GM23338 (cell line): ENCODE data around the gene EYA2. TPM values are rescaled to one million over a fixed set of nuclear protein-coding genes. Genes with fewer than 3 reads are reported as not detected.

Experiments
- ATAC-seq: fragments of 200-7000 bp; cut with Tn5 transposase; 3 replicates; pipeline ENCODE4 v1.9.1; 2020
- DNase-seq: peaks from one replicate; pipeline ENCODE4 v3.0.0-alpha.2; 2015; ENCODE audit warnings: low spot score
- H2AFZ ChIP-seq: fragments of 200-600 bp; sonication (generic); 2 replicates; pipeline ENCODE4 v1.8.0; 2016; ENCODE audit warnings: antibody characterized with exemption, mild to moderate bottlenecking, moderate library complexity
- H3F3A ChIP-seq: fragments of 200-600 bp; sonication (generic); replicated peaks from 2 replicates; pipeline ENCODE4 v1.8.0; 2017; ENCODE audit warnings: antibody characterized with exemption, mixed run types, low read depth
- H3K27ac ChIP-seq: fragments of 200-600 bp; sonication (generic); 2 replicates; pipeline ENCODE4 v1.6.1; 2016; ENCODE audit warnings: low read depth
- H3K27me3 ChIP-seq: fragments of 200-600 bp; sonication (generic); 2 replicates; pipeline ENCODE4 v1.8.0; 2016; ENCODE audit warnings: mild to moderate bottlenecking, mixed run types, moderate library complexity; ENCODE audit not compliant: insufficient read depth
- H3K36me3 ChIP-seq: fragments of 200-600 bp; sonication (generic); 2 replicates; pipeline ENCODE4 v1.8.0; 2016; ENCODE audit warnings: mild to moderate bottlenecking; ENCODE audit not compliant: insufficient read depth
- H3K4me1 ChIP-seq: fragments of 200-600 bp; sonication (generic); 2 replicates; pipeline ENCODE4 v1.8.0; 2016; ENCODE audit warnings: mild to moderate bottlenecking, moderate library complexity; ENCODE audit not compliant: insufficient read depth
- H3K4me2 ChIP-seq: fragments of 200-600 bp; sonication (generic); 2 replicates; pipeline ENCODE4 v1.7.1; 2017; ENCODE audit warnings: mixed run types
- H3K4me3 ChIP-seq: fragments of 200-600 bp; sonication (generic); 2 replicates; pipeline ENCODE4 v1.6.1; 2016; ENCODE audit warnings: mixed run types
- H3K79me2 ChIP-seq: fragments of 200-600 bp; sonication (generic); replicated peaks from 2 replicates; pipeline ENCODE4 v1.8.0; 2017; ENCODE audit warnings: mild to moderate bottlenecking; ENCODE audit not compliant: insufficient read depth
- H3K9me2 ChIP-seq: fragments of 200-600 bp; sonication (generic); 2 replicates; pipeline ENCODE4 v1.8.0; 2017; ENCODE audit not compliant: insufficient read depth
- H4K20me1 ChIP-seq: fragments of 200-600 bp; sonication (generic); replicated peaks from 2 replicates; pipeline ENCODE4 v1.8.0; 2017; ENCODE audit warnings: mild to moderate bottlenecking; ENCODE audit not compliant: insufficient read depth
- H3K27ac Mint-ChIP-seq: 2 replicates; pipeline ENCODE4 v1.8.0; 2020; ENCODE audit warnings: inconsistent platforms, mild to moderate bottlenecking, moderate library complexity, mixed read lengths
- H3K27me3 Mint-ChIP-seq: 3 replicates; pipeline ENCODE4 v1.8.0; 2022; ENCODE audit warnings: low read depth, mild to moderate bottlenecking, moderate library complexity, mixed read lengths, inconsistent platforms; ENCODE audit not compliant: insufficient read depth, poor library complexity
- H3K36me3 Mint-ChIP-seq: 3 replicates; pipeline ENCODE4 v1.8.0; 2021; ENCODE audit warnings: low read depth, mild to moderate bottlenecking, inconsistent platforms, moderate library complexity, mixed read lengths
- H3K4me1 Mint-ChIP-seq: 3 replicates; pipeline ENCODE4 v1.8.0; 2020; ENCODE audit warnings: mild to moderate bottlenecking, inconsistent platforms, mixed read lengths
- H3K4me3 Mint-ChIP-seq: 3 replicates; pipeline ENCODE4 v1.8.0; 2021; ENCODE audit warnings: moderate library complexity, mild to moderate bottlenecking, inconsistent platforms, mixed read lengths
- H3K9me3 Mint-ChIP-seq: 3 replicates; pipeline ENCODE4 v1.8.0; 2020; ENCODE audit warnings: moderate library complexity, mild to moderate bottlenecking, inconsistent platforms, mixed read lengths
- CREB1 ChIP-seq: fragments of 250-450 bp; sonication (Bioruptor Pico); IDR thresholded peaks from 2 replicates; pipeline ENCODE4 v1.5.0; 2020; ENCODE audit warnings: low read depth, mild to moderate bottlenecking, moderate library complexity
- EZH2 ChIP-seq: fragments of 200-600 bp; sonication (generic); IDR thresholded peaks from one replicate; pipeline ENCODE4 v1.8.0; 2017; ENCODE audit warnings: antibody characterized with exemption, mild to moderate bottlenecking, low read depth; ENCODE audit not compliant: unreplicated experiment
- EZH2phosphoT487 ChIP-seq: fragments of 200-600 bp; sonication (generic); IDR thresholded peaks from one replicate; pipeline ENCODE4 v1.8.1; 2018; ENCODE audit warnings: antibody characterized with exemption; ENCODE audit not compliant: unreplicated experiment
- JUNB ChIP-seq: IDR thresholded peaks from one replicate; pipeline ENCODE4 v1.6.1; 2016; ENCODE audit warnings: antibody characterized with exemption; ENCODE audit not compliant: unreplicated experiment
- NANOG ChIP-seq: IDR thresholded peaks from 2 replicates; pipeline ENCODE4 v1.6.1; 2016; ENCODE audit warnings: antibody characterized with exemption, borderline replicate concordance
- POLR2AphosphoS5 ChIP-seq: IDR thresholded peaks from 2 replicates; pipeline ENCODE4 v1.6.1; 2016; ENCODE audit warnings: antibody characterized with exemption, low read depth
- STAT1 ChIP-seq: IDR thresholded peaks from one replicate; pipeline ENCODE4 v1.6.1; 2016; ENCODE audit warnings: antibody characterized with exemption; ENCODE audit not compliant: unreplicated experiment
- ZNF114 ChIP-seq: fragments of 250-450 bp; sonication (Bioruptor Pico); IDR thresholded peaks from 2 replicates; pipeline ENCODE4 v1.5.0; 2020; ENCODE audit warnings: mild to moderate bottlenecking, moderate library complexity
- ZNF331 ChIP-seq: fragments of 250-450 bp; sonication (Bioruptor Pico); IDR thresholded peaks from 2 replicates; pipeline ENCODE4 v1.5.0; 2020; ENCODE audit warnings: low read depth, mild to moderate bottlenecking, moderate library complexity
- polyA plus RNA-seq: library from polyadenylated mRNA; unstranded; fragments of >200 nt; fragmentation: Nextera tagmentation; extraction: Ambion mirVana; gene quantifications from 2 replicates; pipeline ENCODE4 v1.2.1, GENCODE V29; 2016
- total RNA-seq: library from RNA; depleted of rRNA; stranded (reverse); fragments of >200 nt; shearing (Covaris generic); gene quantifications from 2 replicates; pipeline ENCODE4 v1.2.3, GENCODE V29; 2014
- TF ChIP-seq, protein P1 (sequence below): IDR thresholded peaks from 2 replicates; pipeline ENCODE4 v1.6.1; 2016; ENCODE audit warnings: antibody characterized with exemption
- TF ChIP-seq, protein P2 (sequence below): IDR thresholded peaks from one replicate; pipeline ENCODE4 v1.6.1; 2018; ENCODE audit warnings: antibody characterized with exemption; ENCODE audit not compliant: unreplicated experiment
- TF ChIP-seq, protein P3 (sequence below), 2 experiments: fragments of 200-600 bp in 1 of 2; sonication (generic) in 1 of 2; conservative IDR thresholded peaks; 2 replicates each; pipeline versions ENCODE4 v1.5.1 to v1.6.1; 2016 to 2017; ENCODE audit warnings: antibody characterized with exemption in 2 of 2, low read depth in 2 of 2, mild to moderate bottlenecking in 2 of 2, moderate library complexity in 1 of 2
- TF ChIP-seq, protein P4 (sequence below): fragments of 250-450 bp; sonication (Bioruptor Pico); IDR thresholded peaks from 2 replicates; pipeline ENCODE4 v1.5.0; 2020; ENCODE audit warnings: mild to moderate bottlenecking, moderate library complexity

Gene EYA2
- total and polyA plus RNA-seq, 2 experiments from 2014 or later = 0.50 to 0.56 TPM

DNA sequence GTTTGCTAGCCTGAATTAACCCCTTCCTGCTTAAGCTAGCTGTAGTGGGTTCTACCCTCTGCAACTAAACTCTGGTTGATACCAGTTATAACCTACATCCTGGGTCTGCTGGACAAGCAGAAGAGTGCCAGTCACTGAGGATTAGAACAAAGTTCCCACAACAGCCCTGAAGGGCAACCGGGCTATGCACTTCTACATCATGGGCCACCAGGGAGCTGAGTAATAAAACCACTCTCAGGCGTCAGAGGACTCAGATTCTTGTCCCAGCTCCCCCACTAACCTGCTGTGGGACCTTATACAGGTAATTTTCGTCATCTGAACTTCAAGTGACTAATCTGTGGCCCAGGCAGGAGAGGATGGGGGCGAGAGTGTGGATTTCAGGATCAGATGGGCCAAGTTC, 56.8 kb downstream of the EYA2 start:
- TF ChIP-seq JUNB = no peak
- TF ChIP-seq, protein P1, sequence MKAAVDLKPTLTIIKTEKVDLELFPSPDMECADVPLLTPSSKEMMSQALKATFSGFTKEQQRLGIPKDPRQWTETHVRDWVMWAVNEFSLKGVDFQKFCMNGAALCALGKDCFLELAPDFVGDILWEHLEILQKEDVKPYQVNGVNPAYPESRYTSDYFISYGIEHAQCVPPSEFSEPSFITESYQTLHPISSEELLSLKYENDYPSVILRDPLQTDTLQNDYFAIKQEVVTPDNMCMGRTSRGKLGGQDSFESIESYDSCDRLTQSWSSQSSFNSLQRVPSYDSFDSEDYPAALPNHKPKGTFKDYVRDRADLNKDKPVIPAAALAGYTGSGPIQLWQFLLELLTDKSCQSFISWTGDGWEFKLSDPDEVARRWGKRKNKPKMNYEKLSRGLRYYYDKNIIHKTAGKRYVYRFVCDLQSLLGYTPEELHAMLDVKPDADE = no peak
- TF ChIP-seq, protein P2, sequence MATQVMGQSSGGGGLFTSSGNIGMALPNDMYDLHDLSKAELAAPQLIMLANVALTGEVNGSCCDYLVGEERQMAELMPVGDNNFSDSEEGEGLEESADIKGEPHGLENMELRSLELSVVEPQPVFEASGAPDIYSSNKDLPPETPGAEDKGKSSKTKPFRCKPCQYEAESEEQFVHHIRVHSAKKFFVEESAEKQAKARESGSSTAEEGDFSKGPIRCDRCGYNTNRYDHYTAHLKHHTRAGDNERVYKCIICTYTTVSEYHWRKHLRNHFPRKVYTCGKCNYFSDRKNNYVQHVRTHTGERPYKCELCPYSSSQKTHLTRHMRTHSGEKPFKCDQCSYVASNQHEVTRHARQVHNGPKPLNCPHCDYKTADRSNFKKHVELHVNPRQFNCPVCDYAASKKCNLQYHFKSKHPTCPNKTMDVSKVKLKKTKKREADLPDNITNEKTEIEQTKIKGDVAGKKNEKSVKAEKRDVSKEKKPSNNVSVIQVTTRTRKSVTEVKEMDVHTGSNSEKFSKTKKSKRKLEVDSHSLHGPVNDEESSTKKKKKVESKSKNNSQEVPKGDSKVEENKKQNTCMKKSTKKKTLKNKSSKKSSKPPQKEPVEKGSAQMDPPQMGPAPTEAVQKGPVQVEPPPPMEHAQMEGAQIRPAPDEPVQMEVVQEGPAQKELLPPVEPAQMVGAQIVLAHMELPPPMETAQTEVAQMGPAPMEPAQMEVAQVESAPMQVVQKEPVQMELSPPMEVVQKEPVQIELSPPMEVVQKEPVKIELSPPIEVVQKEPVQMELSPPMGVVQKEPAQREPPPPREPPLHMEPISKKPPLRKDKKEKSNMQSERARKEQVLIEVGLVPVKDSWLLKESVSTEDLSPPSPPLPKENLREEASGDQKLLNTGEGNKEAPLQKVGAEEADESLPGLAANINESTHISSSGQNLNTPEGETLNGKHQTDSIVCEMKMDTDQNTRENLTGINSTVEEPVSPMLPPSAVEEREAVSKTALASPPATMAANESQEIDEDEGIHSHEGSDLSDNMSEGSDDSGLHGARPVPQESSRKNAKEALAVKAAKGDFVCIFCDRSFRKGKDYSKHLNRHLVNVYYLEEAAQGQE = no peak
- TF ChIP-seq, protein P3, sequence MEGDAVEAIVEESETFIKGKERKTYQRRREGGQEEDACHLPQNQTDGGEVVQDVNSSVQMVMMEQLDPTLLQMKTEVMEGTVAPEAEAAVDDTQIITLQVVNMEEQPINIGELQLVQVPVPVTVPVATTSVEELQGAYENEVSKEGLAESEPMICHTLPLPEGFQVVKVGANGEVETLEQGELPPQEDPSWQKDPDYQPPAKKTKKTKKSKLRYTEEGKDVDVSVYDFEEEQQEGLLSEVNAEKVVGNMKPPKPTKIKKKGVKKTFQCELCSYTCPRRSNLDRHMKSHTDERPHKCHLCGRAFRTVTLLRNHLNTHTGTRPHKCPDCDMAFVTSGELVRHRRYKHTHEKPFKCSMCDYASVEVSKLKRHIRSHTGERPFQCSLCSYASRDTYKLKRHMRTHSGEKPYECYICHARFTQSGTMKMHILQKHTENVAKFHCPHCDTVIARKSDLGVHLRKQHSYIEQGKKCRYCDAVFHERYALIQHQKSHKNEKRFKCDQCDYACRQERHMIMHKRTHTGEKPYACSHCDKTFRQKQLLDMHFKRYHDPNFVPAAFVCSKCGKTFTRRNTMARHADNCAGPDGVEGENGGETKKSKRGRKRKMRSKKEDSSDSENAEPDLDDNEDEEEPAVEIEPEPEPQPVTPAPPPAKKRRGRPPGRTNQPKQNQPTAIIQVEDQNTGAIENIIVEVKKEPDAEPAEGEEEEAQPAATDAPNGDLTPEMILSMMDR (conservative IDR thresholded peaks at IDR 0.05; ENCODE audit: low read depth in 2 of 2) = no peak
- TF ChIP-seq NANOG = no peak
- TF ChIP-seq ZNF331 = no peak
- no peak for TF ChIP-seq POLR2AphosphoS5
- TF ChIP-seq STAT1 = no peak
- TF ChIP-seq, protein P4, sequence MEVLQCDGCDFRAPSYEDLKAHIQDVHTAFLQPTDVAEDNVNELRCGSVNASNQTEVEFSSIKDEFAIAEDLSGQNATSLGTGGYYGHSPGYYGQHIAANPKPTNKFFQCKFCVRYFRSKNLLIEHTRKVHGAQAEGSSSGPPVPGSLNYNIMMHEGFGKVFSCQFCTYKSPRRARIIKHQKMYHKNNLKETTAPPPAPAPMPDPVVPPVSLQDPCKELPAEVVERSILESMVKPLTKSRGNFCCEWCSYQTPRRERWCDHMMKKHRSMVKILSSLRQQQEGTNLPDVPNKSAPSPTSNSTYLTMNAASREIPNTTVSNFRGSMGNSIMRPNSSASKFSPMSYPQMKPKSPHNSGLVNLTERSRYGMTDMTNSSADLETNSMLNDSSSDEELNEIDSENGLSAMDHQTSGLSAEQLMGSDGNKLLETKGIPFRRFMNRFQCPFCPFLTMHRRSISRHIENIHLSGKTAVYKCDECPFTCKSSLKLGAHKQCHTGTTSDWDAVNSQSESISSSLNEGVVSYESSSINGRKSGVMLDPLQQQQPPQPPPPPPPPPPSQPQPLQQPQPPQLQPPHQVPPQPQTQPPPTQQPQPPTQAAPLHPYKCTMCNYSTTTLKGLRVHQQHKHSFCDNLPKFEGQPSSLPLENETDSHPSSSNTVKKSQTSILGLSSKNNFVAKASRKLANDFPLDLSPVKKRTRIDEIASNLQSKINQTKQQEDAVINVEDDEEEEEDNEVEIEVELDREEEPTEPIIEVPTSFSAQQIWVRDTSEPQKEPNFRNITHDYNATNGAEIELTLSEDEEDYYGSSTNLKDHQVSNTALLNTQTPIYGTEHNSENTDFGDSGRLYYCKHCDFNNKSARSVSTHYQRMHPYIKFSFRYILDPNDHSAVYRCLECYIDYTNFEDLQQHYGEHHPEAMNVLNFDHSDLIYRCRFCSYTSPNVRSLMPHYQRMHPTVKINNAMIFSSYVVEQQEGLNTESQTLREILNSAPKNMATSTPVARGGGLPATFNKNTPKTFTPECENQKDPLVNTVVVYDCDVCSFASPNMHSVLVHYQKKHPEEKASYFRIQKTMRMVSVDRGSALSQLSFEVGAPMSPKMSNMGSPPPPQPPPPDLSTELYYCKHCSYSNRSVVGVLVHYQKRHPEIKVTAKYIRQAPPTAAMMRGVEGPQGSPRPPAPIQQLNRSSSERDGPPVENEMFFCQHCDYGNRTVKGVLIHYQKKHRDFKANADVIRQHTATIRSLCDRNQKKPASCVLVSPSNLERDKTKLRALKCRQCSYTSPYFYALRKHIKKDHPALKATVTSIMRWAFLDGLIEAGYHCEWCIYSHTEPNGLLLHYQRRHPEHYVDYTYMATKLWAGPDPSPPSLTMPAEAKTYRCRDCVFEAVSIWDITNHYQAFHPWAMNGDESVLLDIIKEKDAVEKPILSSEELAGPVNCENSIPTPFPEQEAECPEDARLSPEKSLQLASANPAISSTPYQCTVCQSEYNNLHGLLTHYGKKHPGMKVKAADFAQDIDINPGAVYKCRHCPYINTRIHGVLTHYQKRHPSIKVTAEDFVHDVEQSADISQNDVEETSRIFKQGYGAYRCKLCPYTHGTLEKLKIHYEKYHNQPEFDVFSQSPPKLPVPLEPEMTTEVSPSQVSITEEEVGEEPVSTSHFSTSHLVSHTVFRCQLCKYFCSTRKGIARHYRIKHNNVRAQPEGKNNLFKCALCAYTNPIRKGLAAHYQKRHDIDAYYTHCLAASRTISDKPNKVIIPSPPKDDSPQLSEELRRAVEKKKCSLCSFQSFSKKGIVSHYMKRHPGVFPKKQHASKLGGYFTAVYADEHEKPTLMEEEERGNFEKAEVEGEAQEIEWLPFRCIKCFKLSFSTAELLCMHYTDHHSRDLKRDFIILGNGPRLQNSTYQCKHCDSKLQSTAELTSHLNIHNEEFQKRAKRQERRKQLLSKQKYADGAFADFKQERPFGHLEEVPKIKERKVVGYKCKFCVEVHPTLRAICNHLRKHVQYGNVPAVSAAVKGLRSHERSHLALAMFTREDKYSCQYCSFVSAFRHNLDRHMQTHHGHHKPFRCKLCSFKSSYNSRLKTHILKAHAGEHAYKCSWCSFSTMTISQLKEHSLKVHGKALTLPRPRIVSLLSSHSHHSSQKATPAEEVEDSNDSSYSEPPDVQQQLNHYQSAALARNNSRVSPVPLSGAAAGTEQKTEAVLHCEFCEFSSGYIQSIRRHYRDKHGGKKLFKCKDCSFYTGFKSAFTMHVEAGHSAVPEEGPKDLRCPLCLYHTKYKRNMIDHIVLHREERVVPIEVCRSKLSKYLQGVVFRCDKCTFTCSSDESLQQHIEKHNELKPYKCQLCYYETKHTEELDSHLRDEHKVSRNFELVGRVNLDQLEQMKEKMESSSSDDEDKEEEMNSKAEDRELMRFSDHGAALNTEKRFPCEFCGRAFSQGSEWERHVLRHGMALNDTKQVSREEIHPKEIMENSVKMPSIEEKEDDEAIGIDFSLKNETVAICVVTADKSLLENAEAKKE (CRISPR knock-in tag) = no peak
- TF ChIP-seq ZNF114 = no peak
- no peak for TF ChIP-seq EZH2
- no peak for TF ChIP-seq CREB1 (CRISPR knock-in tag)
- no peak for TF ChIP-seq EZH2phosphoT487
- Histone ChIP-seq H2AFZ (no peak overlapping the region), H3F3A (no peaks in the 10 kb centered on the region), H3K4me2 (no peak overlapping the region), H3K27ac (no peak overlapping the region), H3K79me2 (no peaks in the 10 kb centered on the region), H3K9me2 (0 out of 2 replicates have a peak, but pooled peaks cover 5% of the 10 kb centered on the region), H3K4me3 (no peak overlapping the region), H4K20me1 (no peaks in the 10 kb centered on the region), H3K4me1 (no peaks in the 10 kb centered on the region), H3K27me3 (no peaks in the 10 kb centered on the region), H3K36me3 (no peaks in the 10 kb centered on the region)
- no peak for ATAC-seq
- no peak overlapping the region for H3K4me3 Mint-ChIP-seq
- peaks cover 3% of the 10 kb centered on the region; the same call in 1 of the 3 replicates for H3K9me3 Mint-ChIP-seq
- peaks cover 6% of the 10 kb centered on the region for H3K4me1 Mint-ChIP-seq
- DNase-seq = no peak
- H3K27ac Mint-ChIP-seq = no peak overlapping the region
- H3K36me3 Mint-ChIP-seq = no peaks in the 10 kb centered on the region; the same call in 2 of the 3 replicates
- peaks cover 4% of the 10 kb centered on the region for H3K27me3 Mint-ChIP-seq
